SJCRH30 (cell line): ENCODE measurements around the gene CHST12. TPM values are rescaled to one million over a fixed set of nuclear protein-coding genes. Genes with fewer than 3 reads are reported as not detected.

Experiments used
- DNase-seq, 2 experiments: peaks; one replicate each; pipeline ENCODE4 v3.0.0-alpha.2; 2015 to 2020
- H3K27ac ChIP-seq: fragments of 250-450 bp; sonication (Bioruptor Pico); 2 replicates; pipeline ENCODE4 v1.5.1; 2020; ENCODE audit warnings: mild to moderate bottlenecking, moderate library complexity
- H3K27me3 ChIP-seq: fragments of 250-450 bp; sonication (Bioruptor Pico); 2 replicates; pipeline ENCODE4 v1.5.1; 2020; ENCODE audit warnings: mild to moderate bottlenecking, moderate library complexity
- H3K36me3 ChIP-seq: fragments of 250-450 bp; sonication (Bioruptor Pico); 2 replicates; pipeline ENCODE4 v1.5.1; 2020; ENCODE audit warnings: mild to moderate bottlenecking, moderate library complexity
- H3K4me1 ChIP-seq: fragments of 250-450 bp; sonication (Bioruptor Pico); 2 replicates; pipeline ENCODE4 v1.5.1; 2020; ENCODE audit warnings: mild to moderate bottlenecking, moderate library complexity
- H3K4me3 ChIP-seq: fragments of 250-450 bp; sonication (Bioruptor Pico); 2 replicates; pipeline ENCODE4 v1.5.1; 2020; ENCODE audit warnings: mild to moderate bottlenecking, moderate library complexity
- H3K9me3 ChIP-seq: fragments of 250-450 bp; sonication (Bioruptor Pico); replicated peaks from 2 replicates; pipeline ENCODE4 v1.5.1; 2020; ENCODE audit warnings: mild to moderate bottlenecking, moderate library complexity
- total RNA-seq: library from RNA; depleted of rRNA; stranded (reverse); fragments of >200 nt; shearing (Covaris generic); gene quantifications from 2 replicates; pipeline ENCODE4 v1.2.3, GENCODE V29; 2014

The CHST12 gene
- total RNA-seq, 1 experiment from 2014 or later, result 7.8 TPM

DNA sequence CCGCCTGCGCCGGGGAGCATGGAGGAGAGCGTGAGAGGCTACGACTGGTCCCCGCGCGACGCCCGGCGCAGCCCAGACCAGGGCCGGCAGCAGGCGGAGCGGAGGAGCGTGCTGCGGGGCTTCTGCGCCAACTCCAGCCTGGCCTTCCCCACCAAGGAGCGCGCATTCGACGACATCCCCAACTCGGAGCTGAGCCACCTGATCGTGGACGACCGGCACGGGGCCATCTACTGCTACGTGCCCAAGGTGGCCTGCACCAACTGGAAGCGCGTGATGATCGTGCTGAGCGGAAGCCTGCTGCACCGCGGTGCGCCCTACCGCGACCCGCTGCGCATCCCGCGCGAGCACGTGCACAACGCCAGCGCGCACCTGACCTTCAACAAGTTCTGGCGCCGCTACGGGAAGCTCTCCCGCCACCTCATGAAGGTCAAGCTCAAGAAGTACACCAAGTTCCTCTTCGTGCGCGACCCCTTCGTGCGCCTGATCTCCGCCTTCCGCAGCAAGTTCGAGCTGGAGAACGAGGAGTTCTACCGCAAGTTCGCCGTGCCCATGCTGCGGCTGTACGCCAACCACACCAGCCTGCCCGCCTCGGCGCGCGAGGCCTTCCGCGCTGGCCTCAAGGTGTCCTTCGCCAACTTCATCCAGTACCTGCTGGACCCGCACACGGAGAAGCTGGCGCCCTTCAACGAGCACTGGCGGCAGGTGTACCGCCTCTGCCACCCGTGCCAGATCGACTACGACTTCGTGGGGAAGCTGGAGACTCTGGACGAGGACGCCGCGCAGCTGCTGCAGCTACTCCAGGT, 29.7 kb downstream of the CHST12 start:
- DNase-seq, result no peak
- no peaks in the 10 kb centered on the region for H3K4me1 ChIP-seq

GRCh38 chr7:2433713-2434550, 30.5 kb downstream of the CHST12 start:
- DNase-seq, result no peak
- Histone ChIP-seq H3K36me3 (peaks cover 17% of the 10 kb centered on the region), H3K4me1 (no peaks in the 10 kb centered on the region), H3K9me3 (0 out of 2 replicates have a peak, but pooled peaks cover 8% of the 10 kb centered on the region), H3K27ac (no peak overlapping the region), H3K27me3 (no peaks in the 10 kb centered on the region), H3K4me3 (no peak overlapping the region)

More for the DNA sequence above, 29.7 kb downstream of the CHST12 start:
- no peak overlapping the region for H3K27ac ChIP-seq
- H3K4me3 ChIP-seq, result no peak overlapping the region
- 0 out of 2 replicates have a peak, but pooled peaks cover 8% of the 10 kb centered on the region for H3K9me3 ChIP-seq
- H3K36me3 ChIP-seq, result peaks cover 17% of the 10 kb centered on the region
- H3K27me3 ChIP-seq, result no peaks in the 10 kb centered on the region

DNA sequence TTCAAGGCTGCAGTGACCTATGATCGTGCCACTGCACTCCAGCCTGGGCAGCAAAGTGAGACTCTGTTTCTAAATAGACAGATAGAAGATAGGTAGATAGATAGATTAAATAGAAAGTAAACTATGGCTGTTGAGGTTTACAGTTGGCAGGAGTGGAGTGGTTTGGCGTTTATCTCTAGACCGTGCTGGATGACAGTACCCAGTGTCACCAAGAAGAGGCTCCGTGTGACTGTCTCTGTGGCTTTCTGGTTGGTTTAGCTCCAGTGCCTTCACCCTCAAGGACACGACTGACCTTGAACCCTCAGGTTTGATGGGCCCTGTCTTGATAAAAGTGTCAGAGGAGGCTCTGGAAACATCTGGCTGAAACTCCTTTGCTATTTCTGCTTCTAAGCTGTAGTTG, 31.7 kb downstream of the CHST12 start:
- H3K4me3 ChIP-seq, result no peak overlapping the region
- no peaks in the 10 kb centered on the region for H3K27me3 ChIP-seq
- H3K9me3 ChIP-seq, result 0 out of 2 replicates have a peak, but pooled peaks cover 8% of the 10 kb centered on the region
- DNase-seq, result no peak
- H3K27ac ChIP-seq, result no peak overlapping the region
- H3K4me1 ChIP-seq, result no peaks in the 10 kb centered on the region
- peaks cover 14% of the 10 kb centered on the region for H3K36me3 ChIP-seq

DNA sequence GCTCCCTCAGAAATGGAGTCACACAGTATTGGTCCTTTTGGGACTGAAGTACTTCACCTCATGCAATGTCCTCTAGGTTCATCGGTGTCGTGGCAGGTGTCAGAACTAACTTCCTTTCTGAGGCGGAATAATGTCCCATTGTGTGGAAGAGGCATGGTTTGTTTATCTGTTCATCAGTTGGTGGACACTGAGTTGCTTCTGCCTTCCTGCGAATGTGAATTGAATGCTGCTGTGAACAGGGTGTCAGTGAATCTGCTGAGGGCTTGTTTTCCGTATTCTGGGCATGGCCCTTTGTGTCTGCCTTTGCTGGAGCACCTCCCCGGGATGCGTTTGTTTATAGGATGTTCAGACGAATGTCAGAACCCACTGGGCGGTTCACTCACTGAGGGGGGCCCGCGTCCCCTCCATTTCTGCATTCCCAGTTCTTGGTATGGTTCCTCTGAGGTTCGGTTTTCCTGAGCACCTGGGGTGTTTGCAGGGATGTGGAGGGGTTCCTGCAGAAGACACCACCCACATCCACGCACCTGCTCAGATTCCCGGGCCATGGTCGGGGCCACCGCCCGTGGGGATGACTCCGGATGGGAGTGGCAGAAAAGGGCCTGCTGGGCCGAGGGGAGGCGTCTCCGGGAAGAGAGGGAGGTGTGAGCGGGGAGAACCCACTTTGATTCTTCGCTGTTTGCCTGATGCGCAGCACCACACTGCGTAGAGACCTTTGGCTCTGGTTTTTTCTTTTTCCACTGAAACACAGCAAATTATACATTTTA, 33.1 kb downstream of the CHST12 start:
- no peak for DNase-seq
- peaks cover 14% of the 10 kb centered on the region for H3K36me3 ChIP-seq
- H3K27ac ChIP-seq, result no peak overlapping the region
- H3K4me3 ChIP-seq, result no peak overlapping the region
- H3K9me3 ChIP-seq, result no peaks in the 10 kb centered on the region
- no peaks in the 10 kb centered on the region for H3K4me1 ChIP-seq
- no peaks in the 10 kb centered on the region for H3K27me3 ChIP-seq

DNA sequence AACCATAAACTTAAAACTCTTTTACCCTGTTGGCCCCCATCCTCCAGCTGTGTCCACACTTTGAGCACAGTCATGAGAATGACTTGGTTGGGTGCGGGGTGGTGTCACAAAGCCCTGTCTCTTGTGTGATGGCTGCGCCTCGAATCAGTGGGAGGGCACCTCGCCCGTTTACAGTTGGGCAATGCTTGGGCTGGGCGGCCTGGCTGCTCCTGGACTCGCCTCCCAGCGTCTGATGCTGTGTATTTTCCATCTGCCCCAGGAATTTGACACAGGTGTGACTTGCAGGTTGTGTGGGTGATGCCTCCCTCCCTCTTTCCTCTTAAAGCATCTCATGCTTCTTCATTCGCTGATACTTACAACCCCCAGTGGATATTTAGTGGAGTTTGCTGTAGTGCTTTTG, 33.7 kb downstream of the CHST12 start:
- Histone ChIP-seq H3K27me3 (no peaks in the 10 kb centered on the region), H3K36me3 (peaks cover 14% of the 10 kb centered on the region), H3K9me3 (no peaks in the 10 kb centered on the region), H3K27ac (no peak overlapping the region), H3K4me1 (no peaks in the 10 kb centered on the region), H3K4me3 (no peak overlapping the region)
- DNase-seq, result no peak

DNA sequence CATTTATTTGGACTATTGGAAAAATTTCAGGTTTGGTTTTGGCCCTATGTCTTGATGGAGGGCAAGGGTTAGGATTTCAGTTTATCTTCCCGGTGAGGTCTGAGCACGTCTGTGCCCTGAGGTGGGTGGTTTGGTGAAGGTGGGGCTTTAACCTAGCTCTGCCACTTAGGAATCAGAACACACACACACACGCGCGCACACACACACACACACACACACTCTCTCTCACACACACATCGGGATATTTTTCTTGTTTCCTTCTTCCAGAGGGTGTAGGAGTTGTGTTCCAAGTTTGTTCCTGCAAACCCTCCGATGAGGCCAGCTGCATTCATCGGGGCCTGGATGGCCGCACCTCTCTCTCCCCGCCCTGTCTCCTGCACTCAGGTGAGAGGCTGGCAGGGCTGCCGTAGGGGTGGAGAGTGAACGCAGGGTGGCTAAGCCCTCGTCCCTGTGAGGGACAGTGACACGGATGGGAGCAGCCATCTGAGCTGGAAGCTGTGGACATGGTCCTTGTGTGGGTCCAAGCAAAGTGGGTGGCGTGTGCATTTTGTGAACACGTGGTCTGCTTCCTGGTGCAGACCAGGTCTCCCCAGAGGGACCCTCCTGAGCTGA, 34.2 kb downstream of the CHST12 start:
- Histone ChIP-seq H3K36me3 (peaks cover 11% of the 10 kb centered on the region), H3K27me3 (no peaks in the 10 kb centered on the region), H3K27ac (no peak overlapping the region), H3K4me3 (no peak overlapping the region), H3K9me3 (no peaks in the 10 kb centered on the region), H3K4me1 (no peaks in the 10 kb centered on the region)
- no peak for DNase-seq

DNA sequence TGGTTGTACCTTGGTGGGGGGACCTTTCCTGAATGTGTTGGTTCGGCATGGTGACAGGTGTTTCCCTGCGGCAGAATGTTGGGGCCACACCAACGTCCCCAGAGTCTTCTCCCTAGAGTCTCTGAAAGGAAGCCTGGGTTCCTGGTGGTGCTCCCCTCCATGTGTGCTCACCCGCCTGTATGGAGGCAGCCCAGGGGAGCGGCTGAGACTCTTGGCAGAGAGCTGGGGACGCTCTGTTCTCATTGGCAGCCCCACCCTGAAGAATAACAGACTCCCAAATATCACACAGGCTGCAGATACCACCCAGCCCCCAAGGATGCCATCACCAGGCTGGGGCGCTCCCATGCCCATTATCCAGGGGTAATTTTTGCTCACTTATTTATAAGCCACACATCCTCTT, 34.8 kb downstream of the CHST12 start:
- DNase-seq, result no peak
- H3K9me3 ChIP-seq, result no peaks in the 10 kb centered on the region
- H3K4me3 ChIP-seq, result no peak overlapping the region
- no peak overlapping the region for H3K27ac ChIP-seq
- H3K36me3 ChIP-seq, result peaks cover 6% of the 10 kb centered on the region
- no peaks in the 10 kb centered on the region for H3K27me3 ChIP-seq
- no peaks in the 10 kb centered on the region for H3K4me1 ChIP-seq

GRCh38 chr7:2438775-2439174, 35.4 kb downstream of the CHST12 start:
- no peak overlapping the region for H3K4me3 ChIP-seq
- no peaks in the 10 kb centered on the region for H3K9me3 ChIP-seq
- DNase-seq, result no peak
- peaks cover under 1% of the 10 kb centered on the region for H3K36me3 ChIP-seq
- no peak overlapping the region for H3K27ac ChIP-seq
- no peaks in the 10 kb centered on the region for H3K27me3 ChIP-seq
- no peaks in the 10 kb centered on the region for H3K4me1 ChIP-seq

DNA sequence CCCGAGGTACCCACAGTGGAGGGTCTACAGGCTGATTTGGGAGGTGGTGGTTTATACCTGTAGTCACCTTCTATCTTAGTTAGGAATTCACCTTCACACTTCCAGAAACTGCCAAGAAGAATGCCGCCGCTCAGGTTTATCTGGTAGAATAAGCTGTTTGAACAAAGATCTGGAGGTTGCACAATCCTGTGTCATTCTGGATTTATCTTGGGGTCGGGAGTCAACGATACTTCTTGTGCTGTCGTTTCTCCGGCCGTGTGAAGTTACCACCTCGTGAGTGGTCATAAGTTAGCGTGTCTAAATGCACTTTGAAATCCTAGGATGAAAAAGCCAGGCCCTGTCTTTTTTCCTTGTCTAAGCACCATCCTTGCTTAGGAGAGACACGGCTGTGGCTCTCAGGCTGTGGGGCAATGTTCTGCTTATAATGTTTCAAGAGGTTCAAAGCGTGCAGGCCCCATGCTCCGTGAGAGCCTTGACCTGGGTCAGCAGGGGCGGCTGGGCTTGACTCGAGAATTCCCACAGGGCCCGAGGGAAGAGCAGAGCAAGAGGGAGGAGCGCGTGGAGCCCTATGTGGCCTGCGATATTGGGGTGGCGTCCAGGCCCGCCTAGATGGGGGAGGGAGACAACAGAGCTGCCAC, 37.3 kb downstream of the CHST12 start:
- Histone ChIP-seq H3K27ac (no peak overlapping the region), H3K9me3 (no peaks in the 10 kb centered on the region), H3K4me1 (no peaks in the 10 kb centered on the region), H3K36me3 (no peaks in the 10 kb centered on the region), H3K4me3 (no peak overlapping the region), H3K27me3 (no peaks in the 10 kb centered on the region)
- no peak for DNase-seq

- Histone ChIP-seq H3K27ac (no peak overlapping the region), H3K36me3 (no peaks in the 10 kb centered on the region), H3K4me1 (no peaks in the 10 kb centered on the region), H3K27me3 (no peaks in the 10 kb centered on the region), H3K4me3 (no peak overlapping the region), H3K9me3 (no peaks in the 10 kb centered on the region)
- no peak for DNase-seq
Observed at GRCh38 chr7:2441430-2442058, 38.1 kb downstream of the CHST12 start.

DNA sequence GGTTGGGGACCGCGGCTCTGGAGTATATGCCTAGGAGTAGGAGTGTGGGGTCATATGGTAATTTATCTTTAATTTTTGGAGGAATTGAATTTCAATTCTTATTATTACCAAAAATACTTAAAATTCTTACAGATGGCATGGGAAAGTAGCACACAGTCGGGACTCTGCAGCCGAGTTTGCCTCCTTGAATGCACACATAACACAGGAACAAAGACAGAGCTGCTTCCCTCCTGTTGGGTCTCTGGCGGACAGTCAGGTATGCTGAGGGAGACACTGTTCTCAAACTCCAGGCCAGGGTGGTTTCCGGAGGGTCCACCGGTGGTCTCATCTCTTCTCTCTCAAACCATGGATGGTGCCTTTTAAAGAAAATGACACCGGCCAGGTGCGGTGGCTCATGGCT, 40.1 kb downstream of the CHST12 start:
- H3K9me3 ChIP-seq, result no peaks in the 10 kb centered on the region
- H3K4me3 ChIP-seq, result no peak overlapping the region
- H3K36me3 ChIP-seq, result no peaks in the 10 kb centered on the region
- no peaks in the 10 kb centered on the region for H3K4me1 ChIP-seq
- DNase-seq, result no peak
- no peak overlapping the region for H3K27ac ChIP-seq
- no peaks in the 10 kb centered on the region for H3K27me3 ChIP-seq

GRCh38 chr7:2444476-2444875, 41.1 kb downstream of the CHST12 start:
- no peaks in the 10 kb centered on the region for H3K27me3 ChIP-seq
- DNase-seq, result no peak
- H3K4me3 ChIP-seq, result no peak overlapping the region
- H3K27ac ChIP-seq, result no peak overlapping the region
- no peaks in the 10 kb centered on the region for H3K4me1 ChIP-seq
- H3K9me3 ChIP-seq, result no peaks in the 10 kb centered on the region
- H3K36me3 ChIP-seq, result no peaks in the 10 kb centered on the region

- no peak overlapping the region for H3K4me3 ChIP-seq
- no peaks in the 10 kb centered on the region for H3K27me3 ChIP-seq
- no peaks in the 10 kb centered on the region for H3K36me3 ChIP-seq
- no peak for DNase-seq
- no peak overlapping the region for H3K27ac ChIP-seq
- no peaks in the 10 kb centered on the region for H3K9me3 ChIP-seq
- no peaks in the 10 kb centered on the region for H3K4me1 ChIP-seq
Observed at GRCh38 chr7:2445047-2445446, 41.6 kb downstream of the CHST12 start.
